HG02678 (cell line): ENCODE results near the gene HDAC4.

ENCODE experiments used
- ATAC-seq: cut with Tn5 transposase; IDR thresholded peaks from one replicate; pipeline ENCODE4 v1.9.1; 2021; ENCODE audit warnings: mild to moderate bottlenecking, moderate library complexity; ENCODE audit not compliant: unreplicated experiment

Gene HDAC4

GRCh38 chr2:239116456-239117246, 284.2 kb downstream of the HDAC4 start:
- no peak for ATAC-seq

- no peak for ATAC-seq
Measured at GRCh38 chr2:239115616-239116015, 285.2 kb downstream of the HDAC4 start.

GRCh38 chr2:239114616-239115265, 286.1 kb downstream of the HDAC4 start:
- no peak for ATAC-seq

- ATAC-seq, result no peak
Measured at GRCh38 chr2:239114119-239114581, 286.7 kb downstream of the HDAC4 start.

- ATAC-seq, result no peak
Measured at GRCh38 chr2:239113615-239114014, 287.2 kb downstream of the HDAC4 start.

- no peak for ATAC-seq
Measured at GRCh38 chr2:239113171-239113570, 287.6 kb downstream of the HDAC4 start.

- no peak for ATAC-seq
Measured at GRCh38 chr2:239112127-239112774, 288.6 kb downstream of the HDAC4 start.

GRCh38 chr2:239111401-239112100, 289.3 kb downstream of the HDAC4 start:
- ATAC-seq, result no peak

GRCh38 chr2:239110595-239111048, 290.2 kb downstream of the HDAC4 start:
- ATAC-seq, result no peak

GRCh38 chr2:239109928-239110545, 290.8 kb downstream of the HDAC4 start:
- no peak for ATAC-seq

GRCh38 chr2:239109041-239109927, 291.5 kb downstream of the HDAC4 start:
- ATAC-seq, result no peak

GRCh38 chr2:239108459-239108858, 292.4 kb downstream of the HDAC4 start:
- no peak for ATAC-seq

GRCh38 chr2:239107936-239108335, 292.9 kb downstream of the HDAC4 start:
- no peak for ATAC-seq

GRCh38 chr2:239106966-239107365, 293.9 kb downstream of the HDAC4 start:
- no peak for ATAC-seq

GRCh38 chr2:239106314-239106908, 294.4 kb downstream of the HDAC4 start:
- ATAC-seq, result no peak

GRCh38 chr2:239105234-239105633, 295.6 kb downstream of the HDAC4 start:
- ATAC-seq, result no peak

- no peak for ATAC-seq
Measured at GRCh38 chr2:239104800-239105199, 296.0 kb downstream of the HDAC4 start.

GRCh38 chr2:239103125-239104098, 297.4 kb downstream of the HDAC4 start:
- no peak for ATAC-seq
